Activated CD4-positive, alpha-beta T cell treated with anti-CD3 and anti-CD28 coated beads, Interleukin-2, Interleukin-4, amounts not matched to agents 100 ng/mL and 50 ng/mL, durations not matched to agents 16 hours and 8 hours (primary cell): ENCODE results near the gene DOCK11.
"Not testable (repeated sequence)": the region's sequence is repeated elsewhere in the genome, so short reads cannot be mapped to it uniquely, and the experiment has no call there.

Experiments used
- DNase-seq: peaks from one replicate; pipeline ENCODE4 v3.0.0-alpha.2; 2020; ENCODE audit warnings: low spot score

Gene DOCK11

DNA sequence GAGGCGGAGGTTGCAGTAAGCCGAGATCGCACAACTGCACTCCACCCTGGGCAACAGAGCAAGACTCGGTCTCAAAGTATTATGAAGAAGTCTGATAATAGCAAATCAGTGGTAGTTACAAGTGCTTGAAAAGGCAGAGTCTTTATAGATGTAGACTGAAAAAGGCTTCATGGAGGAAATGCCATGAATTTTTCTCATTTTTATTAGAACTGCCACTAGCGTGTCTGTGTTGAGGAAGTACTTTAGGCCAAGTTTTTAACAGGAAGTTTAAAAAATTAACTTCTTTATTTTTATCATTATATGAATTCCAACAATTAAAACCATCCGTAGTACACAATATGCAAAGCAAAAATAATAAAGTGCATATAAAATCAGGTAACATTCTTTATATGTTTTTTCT, 199.0 kb downstream of the DOCK11 start:
- DNase-seq: no peak

DNA sequence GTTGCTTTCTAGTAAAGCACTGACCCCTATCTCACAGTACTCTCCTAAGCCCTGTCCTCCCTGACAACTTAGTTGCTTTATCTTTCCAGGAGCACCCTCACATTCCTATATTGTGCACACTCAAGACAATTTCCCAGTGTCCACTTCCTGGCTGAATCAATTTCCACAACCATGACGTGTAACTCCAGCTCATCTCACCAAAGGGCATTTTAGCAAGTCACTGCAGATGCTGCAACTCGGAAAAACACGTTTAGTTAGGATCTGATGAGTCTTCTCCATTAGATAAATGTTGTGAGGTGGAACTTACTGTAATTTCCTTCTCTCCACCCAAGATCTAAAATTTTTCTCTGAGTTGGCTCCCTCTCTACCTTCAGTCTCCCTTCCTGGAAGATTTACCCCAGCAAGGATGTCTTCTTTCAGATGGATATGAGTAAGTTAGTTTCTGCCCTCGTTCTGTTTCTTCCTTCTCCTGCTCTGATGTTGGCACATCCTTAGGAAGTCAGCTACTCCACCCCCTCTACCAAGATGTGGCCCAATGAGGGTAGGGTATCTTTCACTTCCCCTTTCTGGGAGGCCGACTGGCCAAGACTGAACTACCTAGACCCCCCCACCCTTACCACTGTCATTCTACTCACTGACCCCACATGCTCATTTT, 203.0 kb downstream of the DOCK11 start:
- DNase-seq: no peak

DNA sequence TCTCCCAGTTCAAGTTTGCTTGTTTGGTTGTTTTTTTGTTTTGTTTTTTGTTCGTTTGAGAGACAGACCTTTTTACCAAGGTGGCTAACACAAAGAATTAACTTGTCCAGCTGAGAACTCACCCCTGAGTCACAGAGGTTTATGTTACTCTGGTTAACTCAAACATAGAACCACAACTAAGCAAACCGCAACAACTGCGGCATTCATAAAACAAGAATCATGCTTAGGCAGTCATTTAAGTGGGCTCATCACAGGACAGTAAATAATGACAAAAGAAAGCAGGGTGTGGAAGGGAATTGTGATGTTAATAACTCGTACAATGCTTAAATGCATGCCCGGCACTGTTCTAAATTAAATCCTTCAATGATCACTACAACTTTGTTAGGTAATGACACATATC, 207.1 kb downstream of the DOCK11 start:
- no peak for DNase-seq

DNA sequence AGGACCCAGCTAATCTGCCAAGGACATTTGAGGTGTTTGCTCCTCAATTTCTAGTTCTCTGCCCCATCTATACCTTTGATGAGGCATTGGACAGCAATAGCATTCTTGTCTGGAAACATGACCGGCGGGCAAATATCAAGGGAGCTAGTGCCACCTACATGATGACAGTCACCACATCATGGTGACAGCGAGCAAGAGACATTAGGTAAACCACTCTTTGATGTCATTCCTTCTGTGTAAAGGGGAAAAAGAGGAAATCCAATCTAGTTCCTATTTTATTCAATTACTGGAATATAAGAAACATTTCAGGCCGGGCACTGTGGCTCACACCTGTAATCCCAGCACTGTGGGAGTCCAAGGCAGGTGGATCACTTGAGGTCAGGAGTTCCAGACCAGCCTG, 211.1 kb downstream of the DOCK11 start:
- no peak for DNase-seq

DNA sequence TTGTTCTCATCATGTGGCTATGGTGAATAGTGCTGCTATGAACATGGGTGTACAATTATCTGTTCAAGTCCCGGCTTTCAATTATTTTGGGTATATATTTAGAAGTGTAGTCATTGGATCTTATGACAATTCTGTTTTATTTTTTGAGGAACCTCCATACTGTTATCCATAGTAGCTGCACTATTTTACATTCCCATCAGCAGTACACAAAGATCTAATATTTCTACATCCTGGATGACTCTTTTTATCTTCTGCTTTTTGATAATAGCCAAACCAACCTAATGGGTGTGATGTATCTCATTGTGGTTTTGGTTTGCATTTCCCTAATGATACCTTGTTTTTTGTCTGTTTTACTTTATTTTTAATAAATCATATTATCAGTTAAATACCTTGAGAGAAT, 218.9 kb downstream of the DOCK11 start:
- DNase-seq: no peak

DNA sequence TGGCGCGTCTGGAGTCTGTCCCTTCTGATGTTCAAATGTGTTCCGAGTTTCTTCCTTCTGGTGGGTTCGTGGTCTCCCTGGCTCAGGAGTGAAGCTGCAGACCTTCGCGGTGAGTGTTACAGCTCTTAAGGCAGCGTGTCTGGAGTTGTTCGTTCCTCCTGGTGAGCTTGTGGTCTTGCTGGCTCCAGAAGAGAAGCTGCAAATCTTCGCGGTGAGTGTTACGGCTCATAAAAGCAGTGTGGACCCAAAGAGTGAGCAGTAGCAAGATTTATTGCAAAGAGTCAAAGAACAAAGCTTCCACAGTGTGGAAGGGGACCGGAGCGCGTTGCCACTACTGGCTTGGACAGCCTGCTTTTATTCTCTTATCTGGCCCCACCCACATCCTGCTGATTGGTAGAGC, 220.3 kb downstream of the DOCK11 start:
- not testable (repeated sequence) for DNase-seq

DNA sequence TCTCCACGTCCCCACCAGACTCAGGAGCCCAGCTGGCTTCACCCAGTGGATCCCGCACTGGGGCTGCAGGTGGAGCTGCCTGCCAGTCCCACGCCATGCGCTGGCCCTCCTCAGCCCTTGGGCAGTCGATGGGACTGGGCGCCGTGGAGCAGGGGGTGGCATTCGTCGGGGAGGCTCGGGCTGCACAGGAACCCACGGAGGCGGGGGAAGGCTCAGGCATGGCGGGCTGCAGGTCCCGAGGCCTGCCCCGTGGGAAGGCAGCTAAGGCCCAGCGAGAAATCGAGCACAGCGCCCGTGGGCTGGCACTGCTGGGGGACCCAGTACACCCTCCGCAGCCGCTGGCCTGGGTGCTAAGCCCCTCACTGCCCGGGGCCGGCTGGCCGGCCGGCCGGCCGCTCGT, 221.2 kb downstream of the DOCK11 start:
- not testable (repeated sequence) for DNase-seq

DNA sequence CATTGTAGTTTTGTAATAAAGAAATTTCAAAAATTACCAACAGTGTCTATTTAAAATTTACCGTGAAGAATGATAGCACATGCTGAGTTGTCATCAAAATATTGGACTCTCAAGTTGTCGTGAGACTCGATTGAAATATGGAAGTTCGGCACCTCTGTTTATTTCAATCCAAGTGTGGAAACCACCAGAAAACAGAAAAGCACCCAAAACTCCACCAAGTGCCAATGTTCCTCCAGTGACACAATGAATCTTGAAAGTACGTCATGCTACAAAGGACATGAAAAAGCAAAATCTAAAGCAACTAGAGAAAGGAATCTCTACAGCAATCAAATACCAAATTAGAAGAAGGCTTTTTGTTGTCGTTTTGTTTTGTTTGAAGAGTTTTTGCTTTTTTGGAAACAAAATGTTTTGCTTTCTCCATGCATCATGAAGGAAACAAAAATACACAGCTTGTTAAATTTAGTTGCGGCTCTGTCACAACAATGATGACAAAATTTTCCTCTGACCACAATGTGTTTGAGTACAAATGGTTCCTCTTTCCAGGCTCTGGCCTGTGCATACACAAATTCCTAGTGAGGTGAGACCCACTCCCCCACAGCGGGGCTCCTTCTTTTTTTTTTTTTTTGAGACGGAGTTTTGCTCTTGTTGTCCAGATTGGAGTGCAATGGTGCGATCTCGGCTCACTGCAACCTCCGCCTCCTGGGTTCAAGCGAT, 222.2 kb downstream of the DOCK11 start:
- no peak for DNase-seq

DNA sequence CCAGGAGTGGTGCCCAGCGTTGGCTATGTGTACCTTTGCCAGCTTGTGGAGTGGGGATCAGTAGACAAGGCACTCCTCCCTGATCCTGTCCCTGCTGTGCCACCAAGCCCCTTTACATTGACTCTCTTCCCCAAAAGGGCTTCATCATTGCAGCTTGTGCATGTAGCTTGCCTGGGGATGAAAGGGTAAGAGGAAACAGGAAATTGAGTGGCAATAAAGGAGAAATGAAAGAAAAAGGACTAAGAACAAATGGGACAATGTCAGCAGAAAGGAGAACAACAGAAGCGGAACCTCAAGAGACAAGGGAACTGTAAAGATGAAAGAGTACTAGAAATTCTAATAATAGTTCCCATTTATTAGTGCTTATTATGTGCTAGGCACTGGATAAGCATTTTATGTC, 223.1 kb downstream of the DOCK11 start:
- DNase-seq: no peak

DNA sequence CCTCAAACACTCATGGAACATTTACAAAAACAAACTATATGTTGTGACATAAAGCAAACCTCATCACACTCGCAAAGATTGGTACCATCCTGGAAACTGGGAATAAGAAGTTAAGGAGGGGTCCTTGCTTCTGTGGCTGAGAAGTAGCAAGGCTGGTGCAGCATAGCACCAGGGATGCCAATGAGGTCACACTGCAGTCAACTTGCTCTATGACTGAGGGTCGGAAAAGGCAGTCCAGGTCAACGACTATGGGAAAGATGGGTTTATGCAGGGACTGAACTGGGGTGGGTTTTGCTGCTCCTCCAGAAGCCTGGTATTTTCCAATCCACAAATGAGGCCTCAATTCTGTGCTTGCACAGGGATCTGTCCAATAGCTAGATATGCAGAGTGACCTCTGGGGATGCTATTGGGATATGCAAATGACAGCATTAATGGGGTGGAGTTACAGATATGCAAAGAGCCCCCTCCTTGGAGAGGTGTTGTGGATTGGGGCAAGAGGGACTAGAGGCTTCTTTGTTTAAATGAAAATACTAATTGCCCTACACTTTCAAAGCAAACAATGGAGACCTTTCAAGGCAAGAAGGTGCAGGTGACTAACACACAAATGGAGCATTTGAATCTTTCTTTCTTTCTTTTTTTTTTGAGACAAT, 224.6 kb downstream of the DOCK11 start:
- no peak for DNase-seq

DNA sequence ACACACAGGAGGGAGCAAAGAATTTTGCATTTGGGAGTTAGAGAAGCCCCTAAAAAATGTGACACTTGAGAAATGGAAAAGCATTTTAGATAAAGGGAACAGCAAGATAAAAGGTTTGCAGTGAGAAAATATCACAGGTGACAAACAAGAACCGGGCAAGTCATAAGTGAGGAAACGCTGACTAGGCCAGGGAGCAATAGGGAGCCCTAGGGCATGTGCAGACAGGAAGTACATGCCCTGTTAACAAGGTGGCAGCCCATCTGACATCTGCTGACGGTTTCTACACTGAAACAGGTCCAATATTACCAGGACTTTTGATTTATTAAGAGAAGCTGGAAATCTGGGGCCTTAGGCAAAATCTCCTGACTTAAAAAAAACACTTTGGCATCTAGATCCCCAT, 227.8 kb downstream of the DOCK11 start:
- no peak for DNase-seq

DNA sequence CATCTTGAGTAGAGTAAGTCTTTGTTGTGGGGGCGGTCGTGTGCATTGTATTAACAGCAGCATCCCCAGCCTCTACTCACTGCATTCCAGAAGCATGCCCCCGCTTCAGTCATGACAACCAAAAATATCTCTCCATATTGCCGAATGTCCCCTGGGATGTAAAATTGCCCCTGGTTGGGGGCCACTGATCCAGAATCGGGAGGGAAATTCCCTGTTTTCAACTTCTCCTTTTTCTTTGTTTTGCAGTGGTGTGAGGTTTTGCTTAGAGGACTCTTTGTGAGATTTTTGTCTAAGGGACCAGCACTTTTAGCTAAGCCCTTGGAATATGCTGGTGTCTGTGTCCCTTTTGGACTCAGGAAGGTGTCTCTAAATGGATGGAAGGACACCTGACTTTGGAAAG, 228.8 kb downstream of the DOCK11 start:
- DNase-seq: no peak

DNA sequence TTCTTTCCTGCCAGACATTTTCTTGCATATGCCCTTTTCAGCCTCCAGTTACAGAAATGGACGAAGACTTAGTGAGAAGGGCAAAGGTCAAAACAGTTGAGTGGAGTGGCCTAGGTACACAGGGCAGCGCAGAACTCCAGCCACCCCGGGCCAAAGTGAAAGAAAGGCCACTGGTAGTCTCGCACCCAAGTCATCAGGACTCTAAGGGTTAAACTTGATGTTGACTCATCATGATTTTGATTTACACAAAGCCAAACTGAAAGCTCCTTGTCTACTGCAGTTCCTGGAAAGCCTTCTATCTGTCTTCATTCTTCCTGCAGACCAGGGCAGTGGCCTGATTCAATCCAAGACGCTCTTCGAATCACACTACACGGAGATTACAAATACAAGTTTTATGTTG, 229.2 kb downstream of the DOCK11 start:
- DNase-seq: no peak

DNA sequence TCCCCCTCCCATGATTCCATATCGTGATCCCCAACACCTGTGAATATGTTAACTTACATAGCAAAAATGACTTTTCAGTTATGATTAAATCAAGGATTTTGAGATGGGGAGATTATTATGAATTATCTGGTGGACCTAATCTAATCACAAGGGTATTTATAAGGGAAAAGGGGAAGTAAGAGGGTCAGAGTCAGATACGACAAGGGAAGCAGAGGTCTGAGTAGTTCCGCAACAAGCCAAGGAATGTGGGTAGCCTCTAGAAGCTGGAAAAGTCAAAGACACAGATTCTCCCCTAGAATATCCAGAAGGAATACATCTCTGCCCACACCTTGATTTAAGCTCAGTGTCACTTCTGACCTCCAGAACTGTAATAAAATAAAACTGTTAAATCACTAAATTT, 230.8 kb downstream of the DOCK11 start:
- DNase-seq: no peak

DNA sequence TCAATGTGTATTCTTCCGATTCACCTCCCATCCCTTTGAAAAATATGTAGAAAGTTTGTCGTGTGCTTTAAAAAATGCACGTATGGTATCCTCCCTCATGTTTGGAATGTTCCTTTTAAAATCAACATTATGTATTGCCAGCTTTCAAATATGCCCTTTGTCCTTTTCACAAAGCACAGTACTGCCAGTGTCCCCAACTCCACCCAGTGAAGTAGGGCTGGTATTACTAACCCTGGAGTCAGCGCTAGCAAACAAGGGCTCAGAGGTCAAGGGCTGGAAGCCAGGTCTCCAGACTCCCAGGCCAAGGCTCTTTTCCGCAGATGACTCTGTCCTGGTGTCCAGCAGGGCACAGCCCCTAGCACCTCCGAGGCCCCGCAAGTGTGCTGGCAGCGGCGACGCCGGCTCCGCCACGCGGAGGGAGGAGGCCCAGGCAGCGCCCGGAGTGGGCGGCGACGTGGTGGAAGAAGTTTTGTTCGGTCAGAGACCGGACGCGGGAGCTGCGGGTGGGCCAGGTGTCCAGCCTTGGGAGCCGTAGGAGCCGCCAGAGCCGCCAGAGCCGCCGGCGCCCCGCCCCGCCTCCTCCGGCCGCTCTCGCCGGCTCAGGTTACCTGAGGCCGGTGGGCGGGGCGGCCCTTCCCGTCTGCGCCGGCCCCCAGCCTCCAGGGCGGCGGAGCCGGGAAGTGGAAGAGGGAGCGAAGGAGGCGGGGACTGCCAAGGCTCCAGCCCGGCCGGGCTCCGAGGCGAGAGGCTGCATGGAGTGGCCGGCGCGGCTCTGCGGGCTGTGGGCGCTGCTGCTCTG, 231.5 kb downstream of the DOCK11 start, which contains the start of gene IL13RA1:
Gene IL13RA1 (plus strand): TSS at position 720 of the 799 bp plus-strand sequence. CDS start 33 bp downstream, at position 753.
- no peak for DNase-seq

DNA sequence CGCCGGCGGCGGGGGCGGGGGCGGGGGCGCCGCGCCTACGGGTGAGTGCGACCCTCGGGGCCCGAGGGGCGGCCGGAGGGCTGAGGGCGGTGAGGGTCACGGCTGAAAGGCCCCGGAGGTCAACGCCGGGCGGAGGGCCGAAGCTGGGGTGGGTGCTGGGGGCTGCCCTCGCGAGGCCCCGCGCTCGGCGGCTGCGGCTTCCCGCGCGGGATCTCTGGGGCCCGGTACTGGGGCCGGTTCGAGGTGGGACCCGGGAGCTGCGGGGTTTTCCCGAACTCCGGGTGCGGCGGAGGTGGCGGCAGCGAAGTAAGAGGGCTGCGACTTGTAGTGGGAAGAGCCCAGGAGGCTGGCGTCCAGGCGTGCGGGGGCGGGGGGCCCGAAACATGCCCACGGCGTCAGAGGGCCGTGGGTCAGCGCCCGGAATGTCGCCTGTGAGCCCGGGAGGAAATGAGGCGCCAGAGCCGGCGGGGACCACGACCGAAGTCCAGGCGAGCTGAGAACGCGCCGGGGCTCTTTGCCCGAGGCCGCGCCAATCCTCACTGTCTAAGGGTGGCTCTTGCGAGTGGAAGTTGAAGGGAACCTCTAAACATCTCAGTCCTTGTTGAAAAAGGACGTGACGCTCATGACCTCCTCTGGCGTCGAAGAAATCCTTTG, 232.2 kb downstream of the DOCK11 start:
- no peak for DNase-seq

DNA sequence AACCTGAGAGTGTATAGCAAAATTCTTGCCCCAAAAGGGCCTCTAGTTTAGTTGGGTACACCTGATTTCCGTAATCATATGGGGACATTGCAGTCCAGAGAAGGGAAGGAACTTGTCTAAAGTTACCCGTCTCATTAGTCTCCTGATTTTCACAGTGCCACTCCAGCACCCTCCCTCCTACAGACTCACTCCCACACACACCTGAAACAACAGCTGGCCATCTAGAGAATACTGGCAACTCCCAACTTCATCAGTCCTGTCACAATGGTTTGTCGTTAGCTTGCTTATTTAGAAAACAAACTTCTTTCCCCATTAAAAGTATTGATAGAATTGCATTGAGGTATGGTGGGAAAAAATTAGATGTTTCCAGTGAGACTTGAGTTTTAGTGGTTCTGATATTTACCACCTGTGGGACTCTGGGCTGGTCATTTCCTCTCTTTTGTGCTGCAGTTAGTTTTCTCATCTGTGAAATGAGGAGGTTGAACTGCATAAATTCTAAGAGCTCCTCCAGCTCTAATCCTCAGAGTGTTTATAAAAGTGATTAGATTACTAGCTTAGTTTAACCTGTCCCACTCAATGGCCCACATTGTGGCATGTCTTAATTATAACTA, 233.5 kb downstream of the DOCK11 start:
- DNase-seq: no peak

DNA sequence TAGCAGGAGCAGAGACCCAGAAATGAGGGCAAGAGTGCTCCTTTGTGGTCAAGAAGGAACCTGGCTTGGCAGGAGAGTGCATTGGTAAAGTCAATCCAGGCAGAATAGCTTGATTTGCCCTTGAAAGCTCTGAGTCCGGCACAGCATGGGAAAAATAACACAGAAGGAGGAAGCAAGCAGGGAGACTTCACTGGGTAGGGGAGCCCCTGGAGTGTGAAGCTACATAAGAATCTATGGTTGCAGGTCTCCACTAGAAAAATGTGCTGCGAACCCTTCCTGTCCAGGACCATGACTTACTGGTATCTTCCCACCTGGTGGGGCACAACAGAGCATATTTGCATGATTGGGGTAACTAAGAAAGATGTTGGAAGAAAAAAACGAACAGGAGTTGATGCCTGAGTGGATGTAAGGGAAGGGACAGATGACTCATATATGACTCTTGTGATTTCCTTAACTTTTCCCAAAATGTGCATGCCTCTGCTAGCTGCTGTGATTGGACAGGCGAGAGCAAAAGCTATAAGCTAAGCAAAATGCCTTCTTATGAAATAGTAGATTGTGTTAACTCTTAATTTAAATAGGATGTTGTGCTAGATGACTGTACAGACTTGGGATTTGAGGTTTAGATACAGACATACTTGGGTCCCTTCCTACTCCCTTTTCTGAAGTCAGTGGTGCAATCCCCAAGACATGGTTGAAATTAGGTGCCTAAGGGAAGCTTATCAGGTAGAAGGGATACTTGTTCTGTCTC, 235.1 kb downstream of the DOCK11 start:
- no peak for DNase-seq

DNA sequence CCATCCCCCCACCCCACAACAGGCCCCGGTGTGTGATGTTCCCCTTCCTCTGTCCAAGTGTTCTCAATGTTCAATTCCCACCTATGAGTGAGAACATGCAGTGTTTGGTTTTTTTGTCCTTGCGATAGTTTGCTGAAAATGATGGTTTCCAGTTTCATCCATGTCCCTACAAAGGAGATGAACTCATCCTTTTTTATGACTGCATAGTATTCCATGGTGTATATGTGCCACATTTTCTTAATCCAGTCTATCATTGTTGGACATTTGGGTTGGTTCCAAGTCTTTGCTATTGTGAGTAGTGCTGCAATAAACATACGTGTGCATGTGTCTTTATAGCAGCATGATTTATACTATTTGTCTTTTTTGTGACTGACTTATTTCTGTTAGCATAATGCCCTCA, 236.9 kb downstream of the DOCK11 start:
- not testable (repeated sequence) for DNase-seq

DNA sequence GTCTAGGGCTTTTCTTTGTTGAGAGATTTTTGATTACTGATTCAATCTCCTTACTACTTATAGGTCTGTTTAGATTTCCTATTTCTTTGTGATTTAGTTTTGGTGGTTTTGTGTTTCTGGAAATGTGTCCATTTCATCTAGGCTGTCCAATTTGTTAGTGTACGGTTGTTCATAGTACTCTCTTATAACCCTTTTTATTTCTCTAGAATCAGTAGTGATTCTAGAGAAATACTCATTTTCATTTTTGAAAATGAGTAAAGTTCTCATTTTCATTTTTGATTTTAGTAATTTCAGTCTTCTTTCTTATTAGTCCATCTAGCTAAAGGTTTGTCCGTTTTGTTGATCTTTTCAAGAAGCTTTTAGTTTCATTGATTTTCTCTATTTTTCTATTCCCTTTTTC, 239.3 kb downstream of the DOCK11 start:
- no peak for DNase-seq
